Activated CD4-positive, alpha-beta T cell treated with anti-CD3 and anti-CD28 coated beads, Interleukin-2, amount 50 U/mL, for 16 hours (primary cell): ENCODE measurements around the gene SLF1.
"Not testable (repeated sequence)": the region's sequence is repeated elsewhere in the genome, so short reads cannot be mapped to it uniquely, and the experiment has no call there.

Experiments
- DNase-seq: peaks from one replicate; pipeline ENCODE4 v3.0.0-alpha.2; 2020

Gene SLF1

DNA sequence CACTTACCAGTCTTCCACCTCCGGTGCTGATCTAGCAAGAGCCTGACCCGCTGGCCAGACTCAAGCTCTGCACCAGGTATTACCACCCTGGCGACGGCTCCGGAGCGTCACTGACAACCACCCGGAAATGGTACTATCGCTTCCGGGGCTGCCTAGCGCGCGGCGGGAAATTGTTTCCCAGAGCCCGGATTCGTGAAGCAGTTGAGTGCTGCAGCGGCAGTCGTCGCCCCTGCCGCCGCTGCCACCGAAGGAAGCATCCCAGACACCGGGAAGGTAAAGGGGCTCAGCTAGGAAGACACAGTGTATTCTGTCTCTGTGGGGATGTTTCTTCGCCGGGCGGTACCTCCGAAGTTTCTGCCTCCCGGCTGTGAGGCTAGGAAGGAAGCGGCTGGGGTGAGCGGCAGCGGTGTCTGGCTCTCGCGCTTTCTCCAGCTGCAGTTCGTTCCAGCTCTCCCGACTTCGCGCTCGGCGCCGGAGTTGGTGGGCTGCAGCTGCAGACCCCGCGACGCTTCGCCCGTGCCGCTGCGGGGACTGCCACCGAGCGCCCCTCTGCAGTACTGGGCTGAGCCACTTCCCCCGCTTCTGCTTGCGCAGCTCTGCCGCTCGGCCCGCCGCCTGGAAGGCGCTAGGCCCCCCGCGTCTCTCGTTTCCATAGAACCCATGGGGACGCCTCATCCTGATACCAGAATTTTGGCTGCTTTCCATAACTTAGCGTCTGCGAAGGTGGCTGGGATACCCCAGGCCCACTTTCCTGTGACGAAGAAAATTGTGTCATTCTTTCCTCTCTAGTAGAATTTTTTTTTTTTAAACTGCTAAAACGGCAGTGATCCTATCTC, at the start of gene SLF1, which contains the start of gene KIAA0825:
Gene SLF1 (plus strand): TSS at position 177 of the 836 bp plus-strand sequence. CDS start 10,142 bp downstream, outside the sequence.
Gene KIAA0825 (minus strand): TSS at position 112 of the 836 bp plus-strand sequence. CDS start 81,478 bp downstream, outside the sequence.
- DNase-seq: peak; percentile 92

GRCh38 chr5:94571415-94571814, 47.1 kb upstream of the SLF1 start:
- no peak for DNase-seq

DNA sequence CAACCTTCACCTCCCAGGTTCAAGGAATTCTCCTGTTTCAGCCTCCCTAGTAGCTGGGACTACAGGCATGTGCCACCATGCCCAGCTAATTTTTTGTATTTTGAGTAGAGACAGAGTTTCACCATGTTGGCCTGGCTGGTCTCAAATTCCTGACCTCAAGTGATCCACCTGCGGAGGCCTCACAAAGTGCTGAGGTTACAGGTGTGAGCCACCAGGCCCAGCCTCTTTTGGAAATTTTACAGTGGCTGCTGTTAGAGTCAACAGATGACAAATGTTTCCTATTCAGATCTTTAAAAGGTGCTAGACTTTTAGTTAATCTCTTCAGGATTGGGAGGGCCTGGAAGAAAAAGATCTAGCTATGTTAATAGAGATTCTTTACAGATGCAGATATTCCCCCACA, 45.1 kb upstream of the SLF1 start:
- DNase-seq: not testable (repeated sequence)

GRCh38 chr5:94575196-94575595, 43.3 kb upstream of the SLF1 start:
- peak; percentile 67 for DNase-seq

GRCh38 chr5:94577466-94578245, 40.8 kb upstream of the SLF1 start:
- DNase-seq: peak; percentile 83

DNA sequence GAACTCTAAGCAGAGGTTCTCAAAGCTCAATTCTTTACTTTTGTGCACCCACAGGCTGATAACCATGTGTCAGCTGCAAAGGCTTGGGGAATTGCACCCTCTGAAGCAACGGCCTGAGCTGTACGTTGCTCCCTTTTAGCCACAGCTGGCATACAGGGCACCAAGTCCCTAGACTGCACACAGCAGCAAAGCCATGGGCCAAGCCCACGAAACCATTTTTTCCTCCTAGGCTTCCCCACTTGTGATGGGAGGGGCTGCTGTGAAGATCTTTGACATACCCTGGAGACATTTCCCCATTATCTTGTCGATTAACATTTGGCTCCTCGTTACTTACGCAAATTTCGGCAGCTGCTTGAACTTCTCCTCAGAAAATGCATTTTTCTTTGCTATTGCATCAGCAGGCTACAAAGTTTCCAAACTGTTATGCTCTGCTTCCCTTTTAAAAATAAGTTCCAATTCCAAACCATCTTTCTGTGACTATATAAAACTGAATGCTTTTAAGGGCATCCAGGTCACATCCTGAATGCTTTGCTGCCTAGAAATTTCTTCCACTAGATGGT, 23.1 kb upstream of the SLF1 start:
- DNase-seq: no peak

DNA sequence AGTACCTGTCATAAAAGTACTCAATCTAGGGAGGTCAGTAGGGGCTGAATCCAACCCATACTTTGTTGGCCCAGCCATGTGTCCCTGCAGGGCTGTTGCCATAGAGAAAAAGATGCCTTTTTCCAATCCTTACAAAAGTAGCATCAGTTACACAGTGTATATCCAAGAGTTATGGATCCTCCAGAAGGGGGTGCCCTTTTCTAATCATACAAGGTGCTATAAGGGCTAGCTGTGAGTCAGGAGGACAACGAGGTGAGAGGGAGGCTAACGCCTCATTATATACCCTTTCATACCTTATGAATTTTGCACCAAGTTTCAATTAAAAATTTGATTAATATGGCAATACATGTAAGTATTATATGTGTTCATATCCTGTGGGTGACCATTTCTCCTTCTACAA, 4.9 kb upstream of the SLF1 start:
- peak; percentile 33 for DNase-seq

GRCh38 chr5:94614156-94614805, 4.2 kb upstream of the SLF1 start:
- no peak for DNase-seq

DNA sequence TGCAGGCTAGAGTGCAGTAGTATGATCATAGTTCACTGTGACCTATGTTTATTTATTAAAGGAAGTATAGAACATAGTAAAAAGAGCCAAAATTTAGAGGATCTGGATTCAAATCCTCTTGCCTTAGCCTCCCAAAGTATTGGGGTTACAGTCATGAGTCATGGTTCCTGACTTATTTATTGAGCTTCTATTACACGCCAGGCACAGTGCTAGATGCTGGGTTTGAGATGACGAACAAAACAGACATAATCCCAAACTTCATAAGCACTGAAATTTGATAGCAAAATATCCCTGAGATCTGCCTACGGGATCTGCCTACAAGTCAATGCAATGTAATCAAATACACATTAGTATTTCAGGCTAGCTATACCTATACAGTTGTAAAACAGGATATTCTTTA, 2.6 kb upstream of the SLF1 start:
- DNase-seq: no peak

GRCh38 chr5:94618029-94618492, 408 bp upstream of the SLF1 start:
- peak; percentile 44 for DNase-seq

GRCh38 chr5:94620256-94620655, 1.8 kb downstream of the SLF1 start:
- no peak for DNase-seq

- no peak for DNase-seq
Observed at GRCh38 chr5:94621763-94622162, 3.3 kb downstream of the SLF1 start.

DNA sequence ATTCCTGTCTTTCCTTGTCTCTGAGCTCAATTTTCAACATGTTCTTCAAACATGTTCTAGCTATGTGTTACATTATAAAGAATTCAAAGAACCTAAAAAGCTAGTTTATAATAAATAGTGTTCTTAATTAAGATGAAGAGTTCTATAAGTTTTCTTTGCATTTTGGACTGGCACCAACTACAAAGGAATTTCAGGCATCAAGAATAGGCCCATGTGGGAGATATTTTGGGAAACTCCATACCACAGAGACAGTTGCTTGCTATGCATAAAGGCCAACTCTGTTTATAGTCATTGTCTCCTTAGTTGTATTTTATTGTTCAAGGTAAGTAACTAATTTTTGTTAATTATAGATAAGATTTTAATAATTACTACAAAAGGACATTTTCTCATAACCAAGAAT, 4.5 kb downstream of the SLF1 start:
- DNase-seq: no peak

DNA sequence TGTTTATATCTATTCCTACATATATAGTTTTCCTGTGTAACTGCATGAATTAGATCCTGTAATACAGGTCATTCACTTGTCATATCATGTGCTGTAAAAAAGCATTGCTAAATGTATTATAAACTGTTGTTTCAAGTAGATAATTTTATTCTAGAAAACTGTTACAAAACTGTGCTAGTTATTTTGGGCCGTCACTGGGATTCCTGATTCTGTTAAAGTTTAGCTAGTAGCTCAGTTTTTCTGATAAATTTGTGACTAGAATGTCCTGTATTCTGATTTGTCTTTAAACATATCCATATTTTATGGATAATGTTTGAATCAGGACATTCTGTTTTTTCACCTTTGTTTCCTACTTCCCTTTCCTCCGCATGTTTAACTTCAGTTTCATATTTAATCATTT, 5.4 kb downstream of the SLF1 start:
- DNase-seq: no peak

GRCh38 chr5:94627191-94627590, 8.7 kb downstream of the SLF1 start:
- DNase-seq: no peak

- DNase-seq: no peak
Observed at GRCh38 chr5:94632024-94632423, 13.6 kb downstream of the SLF1 start.

- DNase-seq: no peak
Observed at GRCh38 chr5:94640176-94640575, 21.7 kb downstream of the SLF1 start.

GRCh38 chr5:94645053-94645452, 26.6 kb downstream of the SLF1 start:
- peak; percentile 13 for DNase-seq

- no peak for DNase-seq
Observed at GRCh38 chr5:94646758-94647157, 28.3 kb downstream of the SLF1 start.

DNA sequence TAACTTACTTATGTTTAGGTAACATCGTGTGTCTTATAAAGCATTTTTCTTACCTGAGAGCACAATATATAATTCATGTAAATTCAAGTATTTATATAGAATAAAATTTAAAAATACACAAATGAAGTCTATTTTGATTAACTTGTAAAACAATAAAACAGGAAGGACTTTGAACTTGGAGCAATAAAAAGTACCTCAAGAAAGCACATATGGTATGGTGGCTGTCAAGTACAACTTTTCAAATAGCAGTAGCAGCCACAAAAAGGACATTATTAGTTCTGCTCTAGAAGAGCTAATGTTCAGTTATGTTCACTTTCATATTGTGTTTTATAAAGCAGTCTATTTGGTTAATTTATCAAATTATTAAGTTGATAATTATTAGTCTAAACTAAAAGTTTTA, 31.4 kb downstream of the SLF1 start:
- no peak for DNase-seq

GRCh38 chr5:94658272-94658671, 39.8 kb downstream of the SLF1 start:
- DNase-seq: no peak

DNA sequence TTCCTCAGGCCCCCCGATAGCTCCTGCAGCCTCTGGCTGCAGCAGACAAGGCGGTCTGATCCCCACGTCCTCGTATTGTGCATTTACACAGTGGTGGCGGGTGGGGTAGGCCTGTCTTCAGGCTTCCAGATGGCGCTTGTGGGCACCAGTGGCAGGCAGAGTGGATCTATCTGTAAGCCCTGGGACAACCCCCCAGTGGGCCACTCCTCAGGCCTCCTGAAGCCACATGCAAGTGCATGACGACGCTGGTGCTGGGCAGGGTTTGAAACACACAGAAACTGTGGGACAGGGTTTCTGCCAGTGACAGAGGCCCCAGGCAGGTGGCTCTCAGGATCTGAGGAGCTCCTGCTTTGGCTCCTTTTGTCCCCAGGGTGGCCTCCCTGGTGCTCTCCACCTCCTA, 42.0 kb downstream of the SLF1 start:
- no peak for DNase-seq

DNA sequence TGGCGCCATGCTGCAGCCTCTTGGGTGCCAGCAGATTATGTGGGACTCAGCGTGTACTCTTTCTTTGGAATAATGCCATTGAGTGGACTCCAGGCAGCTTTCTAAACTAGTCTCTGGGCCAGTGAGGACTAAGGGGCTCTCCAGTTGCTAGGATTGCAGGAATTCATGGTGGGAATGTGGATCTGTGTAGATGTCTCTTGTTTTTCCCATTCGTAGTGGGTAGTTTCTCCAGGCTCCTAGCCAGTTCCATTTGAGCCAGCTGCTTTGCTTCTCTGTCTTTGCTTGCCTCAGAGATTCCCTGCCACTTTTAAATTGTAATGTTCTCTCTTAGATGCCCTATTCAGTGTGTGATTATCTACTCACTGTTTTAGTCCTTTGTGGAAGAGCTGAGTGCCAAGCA, 42.6 kb downstream of the SLF1 start:
- DNase-seq: no peak
